ENCODE data around the gene MMP25. TPM values are rescaled to one million over a fixed set of nuclear protein-coding genes. Genes with fewer than 3 reads are reported as not detected.
"Not testable (repeated sequence)": the region's sequence is repeated elsewhere in the genome, so short reads cannot be mapped to it uniquely, and the experiment has no call there.

MMP25 gene
- total RNA-seq, 1 donor from 2014 or later, result 0.80 TPM

- ATAC-seq, result peak; percentile 58
These were observed 28.6 kb downstream of the MMP25 start for GRCh38 chr16:3074860-3075522.

- no peak for ATAC-seq
These were observed 29.2 kb downstream of the MMP25 start for GRCh38 chr16:3075523-3075915.

GRCh38 chr16:3075946-3076345 is 29.6 kb downstream of the MMP25 start:
- ATAC-seq, result not testable (repeated sequence)

DNA sequence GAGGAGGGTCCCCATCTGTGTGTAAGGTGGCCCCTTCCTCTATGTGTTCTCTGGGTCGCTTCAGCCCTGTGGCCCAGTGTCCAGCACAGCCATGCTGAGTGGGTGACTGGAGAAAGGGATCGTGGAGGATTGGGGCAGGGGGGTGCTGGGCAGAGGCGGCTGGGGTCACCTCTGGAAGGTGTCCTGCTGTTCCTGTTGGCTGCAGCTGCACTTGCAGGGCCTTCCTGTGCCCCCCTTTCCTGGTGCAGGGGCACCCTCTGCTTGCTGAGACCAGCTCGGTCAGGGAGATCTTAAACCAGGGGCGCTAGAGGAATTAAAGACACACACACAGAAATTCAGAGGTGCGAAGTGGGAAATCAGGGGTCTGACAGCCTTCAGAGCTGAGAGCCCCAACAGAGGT is 30.2 kb downstream of the MMP25 start:
- ATAC-seq, result no peak

DNA sequence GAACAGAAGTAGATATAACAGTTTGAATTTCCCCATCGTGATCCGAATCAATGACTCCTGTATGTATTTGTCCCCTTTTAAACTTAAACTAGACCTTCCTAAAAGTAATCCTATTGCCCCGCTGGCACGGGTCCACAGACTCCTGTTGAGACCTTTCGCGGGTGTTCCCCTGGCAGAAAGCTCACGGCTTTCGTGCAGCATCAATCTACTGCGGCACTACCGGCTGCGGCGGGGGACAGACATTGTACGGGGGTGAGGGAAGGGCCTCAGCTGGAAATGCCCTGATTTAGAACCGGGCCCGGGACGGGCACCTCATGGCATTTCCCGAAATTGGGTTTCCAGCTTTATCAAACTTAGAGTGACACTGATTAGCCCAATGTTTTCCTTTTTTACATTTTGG is 33.7 kb downstream of the MMP25 start:
- ATAC-seq, result no peak

DNA sequence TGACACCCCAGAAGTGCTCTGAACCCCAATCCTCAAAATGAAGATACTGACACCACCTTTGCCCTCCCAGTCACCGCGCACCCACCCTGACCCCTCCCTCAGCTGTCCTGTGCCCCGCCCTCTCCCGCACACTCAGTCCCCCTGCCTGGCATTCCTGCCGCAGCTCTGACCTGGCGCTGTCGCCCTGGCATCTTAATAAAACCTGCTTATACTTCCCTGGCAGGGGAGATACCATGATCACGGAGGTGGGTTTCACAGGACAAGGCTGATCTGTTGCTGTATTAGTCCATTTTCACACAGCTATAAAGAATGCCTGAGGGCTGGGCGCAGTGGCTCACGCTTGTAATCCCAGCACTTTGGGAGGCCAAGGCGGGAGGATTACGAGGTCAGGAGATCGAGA is 35.6 kb downstream of the MMP25 start:
- ATAC-seq, result not testable (repeated sequence)

GRCh38 chr16:3083408-3083807 is 37.0 kb downstream of the MMP25 start:
- not testable (repeated sequence) for ATAC-seq

DNA sequence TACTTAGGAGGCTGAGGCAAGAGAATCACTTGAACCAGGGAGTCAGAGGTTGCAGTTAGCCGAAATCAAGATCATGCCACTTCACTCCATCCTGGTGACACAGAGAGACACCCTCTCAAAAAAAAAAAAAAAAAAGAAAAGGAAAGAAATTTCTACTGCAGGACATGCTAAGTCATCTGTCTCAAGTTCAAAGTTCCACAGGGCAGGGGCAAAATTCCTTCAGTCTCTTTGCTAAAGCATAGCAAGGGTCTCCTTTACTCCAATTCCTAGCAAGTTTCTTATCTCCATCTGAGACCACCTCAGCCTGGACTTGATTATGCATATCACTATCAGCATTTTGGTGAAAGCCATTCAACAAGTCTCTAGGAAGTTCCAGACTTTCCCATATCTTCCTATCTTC is 38.1 kb downstream of the MMP25 start:
- no peak for ATAC-seq

DNA sequence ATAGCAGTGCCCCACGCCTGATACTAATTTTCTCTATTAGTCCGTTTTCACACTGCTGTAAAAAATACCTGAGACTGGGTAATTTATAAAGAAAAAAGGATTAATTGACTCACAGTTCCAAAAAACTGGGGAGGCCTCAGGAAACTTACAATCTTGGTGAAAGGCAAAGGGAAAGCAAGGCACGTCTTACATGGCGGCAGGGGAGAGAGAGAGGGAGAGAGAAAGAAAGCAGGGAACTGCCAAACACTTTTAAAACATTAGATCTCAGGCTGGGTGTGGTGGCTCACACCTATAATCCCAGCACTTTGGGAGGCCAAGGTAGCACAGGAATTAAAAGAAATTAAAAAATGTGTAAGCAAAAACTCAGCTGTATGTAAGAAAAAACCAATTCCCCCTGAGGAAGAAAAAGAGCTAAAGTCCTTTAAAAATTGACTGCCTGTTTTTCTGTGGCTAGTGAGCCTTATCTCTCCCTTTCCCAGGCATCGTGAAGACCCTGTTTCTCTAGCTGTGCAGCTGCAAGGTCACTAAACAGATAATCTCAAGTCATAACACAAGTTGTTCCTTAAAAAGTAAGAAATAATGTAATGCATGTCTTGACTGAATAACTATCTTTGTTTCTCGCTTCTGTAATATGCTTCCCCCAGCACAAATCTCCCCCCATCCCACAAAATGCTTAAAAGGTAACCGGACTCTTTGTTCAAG is 38.8 kb downstream of the MMP25 start:
- ATAC-seq, result no peak

DNA sequence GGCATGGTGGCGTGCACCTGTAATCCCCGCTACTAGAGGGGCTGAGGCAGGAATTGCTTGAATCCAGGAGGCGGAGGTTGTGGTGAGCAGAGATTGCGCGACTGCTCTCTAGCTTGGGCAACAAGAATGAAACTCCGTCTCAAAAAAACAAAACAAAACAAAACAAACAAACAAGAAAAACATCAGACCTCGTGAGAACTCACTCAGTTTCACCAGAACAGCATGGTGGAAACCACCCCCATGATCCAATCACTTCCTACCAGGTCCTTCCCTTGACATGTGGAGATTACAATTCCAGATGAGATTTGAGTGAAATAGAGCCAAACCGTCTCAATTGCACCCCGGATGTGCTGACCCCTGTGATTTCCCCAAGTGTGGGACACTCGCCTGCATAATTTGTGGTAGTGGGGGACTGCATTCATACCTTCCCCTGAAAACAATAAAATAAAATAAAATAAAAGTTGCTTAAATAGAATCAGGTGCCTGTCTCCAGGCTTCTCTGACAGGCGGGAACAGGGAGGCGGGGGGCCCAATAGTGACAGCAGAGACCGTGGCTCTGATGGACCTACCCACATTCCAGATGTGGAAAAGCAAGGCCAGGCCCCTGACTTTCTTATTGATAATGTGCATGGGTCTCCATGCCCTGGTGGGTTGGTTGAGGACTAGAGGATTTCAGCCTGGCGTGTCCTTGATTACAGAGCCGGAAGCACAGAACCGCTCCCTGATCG is 39.7 kb downstream of the MMP25 start:
- ATAC-seq, result no peak

DNA sequence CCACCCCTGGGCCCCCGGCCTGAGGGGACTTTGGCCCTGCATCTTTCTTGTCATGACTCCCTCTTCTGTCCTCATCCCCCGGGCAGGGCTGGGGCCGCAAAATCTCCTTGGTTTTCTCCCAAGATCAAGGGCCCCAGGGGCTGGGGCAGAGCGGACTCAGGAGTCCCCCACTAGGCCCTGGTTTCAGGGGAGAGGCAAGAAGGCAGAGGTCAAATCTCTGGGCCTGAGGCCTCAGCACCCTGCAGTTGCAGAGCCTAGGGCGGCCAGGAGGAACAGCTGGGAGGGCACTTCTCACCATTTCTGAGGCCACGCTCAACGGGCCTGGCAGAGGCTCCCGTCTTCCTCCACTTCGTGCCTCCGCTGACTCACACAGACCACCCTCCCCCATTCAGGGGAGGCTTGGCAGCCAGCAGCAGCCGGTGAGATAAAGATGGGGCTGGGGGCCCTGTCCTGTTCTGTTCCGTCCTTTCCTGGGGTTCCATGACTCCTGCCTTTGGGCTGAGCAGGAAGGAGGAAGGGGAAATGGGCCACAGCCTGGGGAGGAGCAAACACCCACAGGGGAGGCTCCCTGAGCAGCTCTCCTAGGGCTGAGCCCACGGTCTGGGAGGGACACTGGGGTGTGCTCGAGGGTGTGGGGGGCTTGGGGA is 40.4 kb downstream of the MMP25 start:
- peak; percentile 46 for ATAC-seq

GRCh38 chr16:3087243-3088235 is 41.2 kb downstream of the MMP25 start:
- ATAC-seq, result peak; percentile 54

DNA sequence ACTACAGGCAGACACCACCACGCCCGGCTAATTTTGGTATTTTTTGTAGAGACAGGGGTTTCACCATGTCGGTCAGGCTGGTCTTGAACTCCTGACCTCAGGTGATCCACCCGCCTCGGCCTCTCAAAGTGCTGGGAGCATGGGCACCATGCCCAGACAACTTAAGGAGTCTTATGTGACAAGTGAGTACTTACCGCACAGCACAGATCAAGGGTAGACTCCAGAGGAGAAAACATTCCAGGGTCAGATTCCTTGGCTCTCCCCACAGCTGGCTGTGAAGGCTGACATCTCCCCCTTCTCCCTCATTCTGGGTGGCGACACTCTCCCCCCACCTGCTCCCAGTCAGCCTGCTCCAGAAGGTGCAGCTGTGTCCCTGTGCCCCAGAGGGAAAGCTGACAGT is 42.1 kb downstream of the MMP25 start:
- no peak for ATAC-seq

DNA sequence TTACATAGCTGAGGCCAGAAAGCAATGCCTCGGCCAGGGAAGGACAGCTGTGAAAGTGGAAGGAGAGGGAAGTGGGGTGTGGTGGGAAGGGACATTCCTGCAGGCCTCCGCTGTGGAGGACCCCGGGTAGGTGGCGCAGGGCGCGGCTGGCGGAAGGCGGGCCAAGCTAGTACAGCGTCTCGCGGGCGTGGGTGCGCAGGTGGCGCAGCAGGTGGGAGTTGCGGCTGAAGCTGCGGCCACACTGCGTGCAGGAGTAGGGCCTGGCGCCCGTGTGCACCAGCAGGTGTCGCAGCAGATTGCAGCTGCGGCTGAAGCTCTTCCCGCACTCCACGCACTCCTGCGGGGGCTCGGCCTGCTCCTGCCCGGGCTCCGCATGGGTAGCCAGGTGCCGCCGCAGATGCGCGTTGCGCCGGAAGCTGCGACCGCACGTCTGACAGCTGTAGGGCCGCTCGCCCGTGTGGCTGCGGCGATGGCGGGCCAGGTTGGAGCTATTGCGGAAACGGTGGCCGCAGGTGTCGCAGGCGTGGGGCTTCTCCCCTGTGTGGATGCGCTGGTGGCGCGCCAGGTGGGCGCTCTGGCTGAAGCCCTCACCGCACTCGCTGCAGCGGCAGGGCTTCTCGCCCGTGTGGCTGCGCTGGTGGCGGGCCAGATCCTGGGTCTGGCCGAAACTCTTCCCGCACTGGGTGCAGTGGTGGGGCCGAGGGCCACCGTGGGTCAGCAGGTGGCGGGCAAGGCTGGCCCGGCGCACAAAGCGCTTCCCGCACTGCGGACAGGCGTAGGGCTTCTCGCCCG is 42.8 kb downstream of the MMP25 start:
- ATAC-seq, result no peak

DNA sequence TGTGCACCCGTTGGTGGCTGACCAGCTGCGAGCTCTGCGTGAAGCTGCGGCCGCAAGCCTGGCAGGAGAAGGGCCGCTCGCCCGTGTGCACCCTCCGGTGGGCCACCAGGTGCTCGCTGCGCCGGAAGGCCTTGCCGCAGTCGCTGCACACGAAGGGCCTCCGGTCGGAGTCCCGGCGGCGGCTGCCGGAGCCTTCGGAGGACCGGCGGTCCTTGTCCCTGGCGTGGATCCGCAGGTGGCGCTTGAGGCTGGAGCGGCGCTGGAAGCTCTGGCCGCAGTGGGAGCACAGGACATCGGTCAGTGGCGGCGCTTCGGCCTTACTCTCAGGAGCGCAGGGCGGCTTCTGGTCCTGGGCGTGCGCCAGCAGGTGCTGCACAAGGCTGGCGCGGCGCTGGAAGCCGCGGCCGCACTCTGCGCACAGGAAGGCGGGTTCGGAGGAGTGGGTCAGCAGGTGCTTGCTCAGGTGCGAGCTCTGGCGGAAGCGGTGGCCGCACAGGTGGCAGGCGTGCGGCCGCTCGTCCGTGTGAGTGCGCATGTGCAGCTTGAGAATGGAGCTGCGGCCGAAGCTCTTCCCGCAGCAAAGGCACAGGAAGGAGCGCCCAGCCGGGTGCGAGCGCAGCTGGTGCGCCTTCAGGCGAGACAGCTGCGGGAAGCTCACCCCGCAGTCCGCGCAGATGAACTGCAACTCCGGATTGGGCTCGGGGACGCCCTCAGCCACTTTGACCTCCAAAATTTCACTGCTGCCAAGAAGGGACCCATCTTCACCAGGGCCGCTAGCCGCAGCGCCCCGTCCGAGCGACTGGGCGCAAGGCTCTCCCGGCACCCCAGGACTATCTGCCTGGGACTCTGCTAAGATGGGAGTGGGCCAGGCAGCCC is 43.6 kb downstream of the MMP25 start:
- no peak for ATAC-seq

GRCh38 chr16:3091551-3091950 is 45.2 kb downstream of the MMP25 start:
- no peak for ATAC-seq

GRCh38 chr16:3092501-3092941 is 46.2 kb downstream of the MMP25 start:
- ATAC-seq, result no peak

DNA sequence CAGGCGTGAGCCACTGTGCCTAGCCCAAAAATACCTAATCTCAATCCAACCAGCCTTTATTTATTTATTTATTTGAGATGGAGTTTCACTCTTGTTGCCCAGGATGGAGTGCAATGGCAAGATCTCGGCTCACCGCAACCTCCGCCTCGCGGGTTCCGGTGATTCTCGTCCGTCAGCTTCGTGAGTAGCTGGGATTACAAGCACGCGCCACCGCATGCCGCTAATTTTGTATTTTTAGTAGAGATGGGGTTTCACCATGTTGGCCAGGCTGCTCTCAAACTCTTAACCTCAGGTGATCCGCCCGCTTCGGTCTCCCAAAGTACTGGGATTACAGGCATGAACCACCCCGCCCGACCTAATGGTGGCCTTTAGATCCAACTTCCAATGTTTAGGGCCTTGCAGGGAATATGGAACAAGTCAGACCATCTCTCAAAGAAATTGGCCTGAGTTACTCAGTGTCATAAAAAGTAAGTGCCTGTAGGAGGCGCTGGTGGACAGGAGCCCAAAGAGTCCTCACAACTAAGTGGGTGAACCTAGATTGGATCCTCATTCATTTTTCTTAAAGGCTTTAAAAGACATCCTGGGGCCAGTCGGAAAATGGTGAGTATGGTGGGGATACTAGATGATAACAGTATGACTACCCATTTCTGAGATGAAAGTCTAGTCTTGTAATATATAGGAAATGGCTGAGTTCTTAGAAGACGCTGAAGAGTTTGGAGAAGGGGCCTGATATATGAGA is 48.1 kb downstream of the MMP25 start:
- ATAC-seq, result peak; percentile 27

GRCh38 chr16:3095869-3096268 is 49.5 kb downstream of the MMP25 start:
- no peak for ATAC-seq
